Measurements from ENCODE around the gene GNAQ.

GRCh38 chr9:77909306-77909705 lies 122.3 kb downstream of the GNAQ start:
- TF ChIP-seq, protein P1, sequence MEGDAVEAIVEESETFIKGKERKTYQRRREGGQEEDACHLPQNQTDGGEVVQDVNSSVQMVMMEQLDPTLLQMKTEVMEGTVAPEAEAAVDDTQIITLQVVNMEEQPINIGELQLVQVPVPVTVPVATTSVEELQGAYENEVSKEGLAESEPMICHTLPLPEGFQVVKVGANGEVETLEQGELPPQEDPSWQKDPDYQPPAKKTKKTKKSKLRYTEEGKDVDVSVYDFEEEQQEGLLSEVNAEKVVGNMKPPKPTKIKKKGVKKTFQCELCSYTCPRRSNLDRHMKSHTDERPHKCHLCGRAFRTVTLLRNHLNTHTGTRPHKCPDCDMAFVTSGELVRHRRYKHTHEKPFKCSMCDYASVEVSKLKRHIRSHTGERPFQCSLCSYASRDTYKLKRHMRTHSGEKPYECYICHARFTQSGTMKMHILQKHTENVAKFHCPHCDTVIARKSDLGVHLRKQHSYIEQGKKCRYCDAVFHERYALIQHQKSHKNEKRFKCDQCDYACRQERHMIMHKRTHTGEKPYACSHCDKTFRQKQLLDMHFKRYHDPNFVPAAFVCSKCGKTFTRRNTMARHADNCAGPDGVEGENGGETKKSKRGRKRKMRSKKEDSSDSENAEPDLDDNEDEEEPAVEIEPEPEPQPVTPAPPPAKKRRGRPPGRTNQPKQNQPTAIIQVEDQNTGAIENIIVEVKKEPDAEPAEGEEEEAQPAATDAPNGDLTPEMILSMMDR (IDR thresholded peaks at IDR 0.05) = no peak
- TF ChIP-seq EZH2 (IDR thresholded peaks at IDR 0.05; ENCODE audit: borderline replicate concordance, insufficient read depth, low read depth, low read length, poor library complexity, severe bottlenecking) = no peak

All from B cell (primary cell).